HG02588 (cell line): Measurements from ENCODE around the gene SORD.
"Not testable (repeated sequence)": the region's sequence is repeated elsewhere in the genome, so short reads cannot be mapped to it uniquely, and the experiment has no call there.

Experiments
- ATAC-seq: cut with Tn5 transposase; IDR thresholded peaks from one replicate; pipeline ENCODE4 v1.9.1; 2021; ENCODE audit warnings: mild to moderate bottlenecking, moderate library complexity; ENCODE audit not compliant: unreplicated experiment

SORD gene

GRCh38 chr15:45093622-45094357, 70.8 kb downstream of the SORD start:
- no peak for ATAC-seq

GRCh38 chr15:45094358-45094730, 71.3 kb downstream of the SORD start:
- no peak for ATAC-seq

- ATAC-seq, result no peak
Observed at GRCh38 chr15:45095661-45096060, 72.7 kb downstream of the SORD start.

GRCh38 chr15:45097466-45097865, 74.5 kb downstream of the SORD start:
- ATAC-seq, result no peak

- ATAC-seq, result no peak
Observed at GRCh38 chr15:45099549-45100165, 76.7 kb downstream of the SORD start.

- no peak for ATAC-seq
Observed at GRCh38 chr15:45100884-45101625, 78.1 kb downstream of the SORD start.

GRCh38 chr15:45101749-45102148, 78.8 kb downstream of the SORD start:
- no peak for ATAC-seq

- ATAC-seq, result no peak
Observed at GRCh38 chr15:45102226-45102625, 79.2 kb downstream of the SORD start.

GRCh38 chr15:45104170-45104569, 81.2 kb downstream of the SORD start:
- ATAC-seq, result not testable (repeated sequence)

GRCh38 chr15:45105586-45105985, 82.6 kb downstream of the SORD start:
- ATAC-seq, result no peak

GRCh38 chr15:45106002-45106790, 83.2 kb downstream of the SORD start:
- ATAC-seq, result no peak

- no peak for ATAC-seq
Observed at GRCh38 chr15:45107941-45108630, 85.1 kb downstream of the SORD start.

- ATAC-seq, result no peak
Observed at GRCh38 chr15:45110256-45110820, 87.3 kb downstream of the SORD start.

GRCh38 chr15:45111390-45112142, 88.6 kb downstream of the SORD start:
- no peak for ATAC-seq

GRCh38 chr15:45112143-45112590, 89.2 kb downstream of the SORD start:
- no peak for ATAC-seq

GRCh38 chr15:45112591-45113379, 89.8 kb downstream of the SORD start:
- no peak for ATAC-seq

- ATAC-seq, result no peak
Observed at GRCh38 chr15:45113380-45113990, 90.5 kb downstream of the SORD start.

GRCh38 chr15:45114076-45114750, 91.2 kb downstream of the SORD start, which contains the start of the genes DUOX2 and DUOXA2:
Gene DUOX2, minus strand, starts transcription at chr15:45114172. Its CDS starts 761 bp downstream, at chr15:45113411.
Gene DUOXA2, plus strand, starts transcription at chr15:45114326. Its CDS starts 280 bp downstream, at chr15:45114606.
- no peak for ATAC-seq
